ENCODE measurements around the gene GRAMD1B.

Gene GRAMD1B

GRCh38 chr11:123580557-123581275 lies 150.6 kb downstream of the GRAMD1B start:
- peak; percentile 67 for DNase-seq (ENCODE audit: extremely low spot score, insufficient read length, low read depth)
- peak; percentile 85 for FAIRE-seq

- no peak for DNase-seq (ENCODE audit: extremely low spot score, insufficient read length, low read depth)
- FAIRE-seq = no peak
Observed at GRCh38 chr11:123581651-123582399, 151.8 kb downstream of the GRAMD1B start.

GRCh38 chr11:123582992-123583504 lies 153.0 kb downstream of the GRAMD1B start:
- no peak for DNase-seq (ENCODE audit: extremely low spot score, insufficient read length, low read depth)
- FAIRE-seq = no peak

- FAIRE-seq = no peak
Observed at GRCh38 chr11:123584186-123584585, 154.1 kb downstream of the GRAMD1B start.

GRCh38 chr11:123584737-123585136 lies 154.7 kb downstream of the GRAMD1B start:
- DNase-seq (ENCODE audit: extremely low spot score, insufficient read length, low read depth) = no peak
- FAIRE-seq = no peak

More at GRCh38 chr11:123584186-123584585, 154.1 kb downstream of the GRAMD1B start:
- DNase-seq (ENCODE audit: extremely low spot score, insufficient read length, low read depth) = no peak

GRCh38 chr11:123585206-123585605 lies 155.1 kb downstream of the GRAMD1B start:
- no peak for DNase-seq (ENCODE audit: extremely low spot score, insufficient read length, low read depth)

GRCh38 chr11:123585706-123586105 lies 155.6 kb downstream of the GRAMD1B start:
- no peak for FAIRE-seq
- no peak for DNase-seq (ENCODE audit: extremely low spot score, insufficient read length, low read depth)

More at GRCh38 chr11:123585206-123585605, 155.1 kb downstream of the GRAMD1B start:
- FAIRE-seq = no peak

- DNase-seq (ENCODE audit: extremely low spot score, insufficient read length, low read depth) (no peak), FAIRE-seq (no peak)
Observed at GRCh38 chr11:123586568-123586967, 156.5 kb downstream of the GRAMD1B start.

GRCh38 chr11:123587044-123587443 lies 157.0 kb downstream of the GRAMD1B start:
- FAIRE-seq = no peak
- no peak for DNase-seq (ENCODE audit: extremely low spot score, insufficient read length, low read depth)

GRCh38 chr11:123587559-123587958 lies 157.5 kb downstream of the GRAMD1B start:
- DNase-seq (ENCODE audit: extremely low spot score, insufficient read length, low read depth) = no peak
- no peak for FAIRE-seq

GRCh38 chr11:123588117-123588863 lies 158.2 kb downstream of the GRAMD1B start:
- DNase-seq (ENCODE audit: extremely low spot score, insufficient read length, low read depth) (no peak), FAIRE-seq (no peak)

GRCh38 chr11:123588864-123589262 lies 158.8 kb downstream of the GRAMD1B start:
- DNase-seq (ENCODE audit: extremely low spot score, insufficient read length, low read depth) (no peak), FAIRE-seq (no peak)

GRCh38 chr11:123590296-123590912 lies 160.3 kb downstream of the GRAMD1B start:
- no peak for DNase-seq (ENCODE audit: extremely low spot score, insufficient read length, low read depth)
- no peak for FAIRE-seq

- DNase-seq (ENCODE audit: extremely low spot score, insufficient read length, low read depth) (no peak), FAIRE-seq (no peak)
Observed at GRCh38 chr11:123593570-123593969, 163.5 kb downstream of the GRAMD1B start.

GRCh38 chr11:123594188-123594901 lies 164.3 kb downstream of the GRAMD1B start:
- FAIRE-seq (no peak), DNase-seq (ENCODE audit: extremely low spot score, insufficient read length, low read depth) (no peak)

GRCh38 chr11:123594921-123595320 lies 164.9 kb downstream of the GRAMD1B start:
- FAIRE-seq (no peak), DNase-seq (ENCODE audit: extremely low spot score, insufficient read length, low read depth) (no peak)

GRCh38 chr11:123597859-123598258 lies 167.8 kb downstream of the GRAMD1B start:
- FAIRE-seq = no peak
- DNase-seq (ENCODE audit: extremely low spot score, insufficient read length, low read depth) = no peak

GRCh38 chr11:123601136-123601535 lies 171.1 kb downstream of the GRAMD1B start:
- DNase-seq (ENCODE audit: extremely low spot score, insufficient read length, low read depth) (no peak), FAIRE-seq (no peak)

- DNase-seq (ENCODE audit: extremely low spot score, insufficient read length, low read depth) (no peak), FAIRE-seq (no peak)
Observed at GRCh38 chr11:123601743-123602142, 171.7 kb downstream of the GRAMD1B start.
